ENCODE results near the gene IREB2. TPM values are rescaled to one million over a fixed set of nuclear protein-coding genes. Genes with fewer than 3 reads are reported as not detected.
"Not testable (repeated sequence)": the region's sequence is repeated elsewhere in the genome, so short reads cannot be mapped to it uniquely, and the experiment has no call there.

IREB2 gene
- polyA plus RNA-seq, 1 donor = 36.8 TPM

- DNase-seq = no peak
Measured at GRCh38 chr15:78492872-78493271, 54.9 kb downstream of the IREB2 start.

- no peak for DNase-seq
Measured at GRCh38 chr15:78501857-78502256, 63.8 kb downstream of the IREB2 start.

- DNase-seq = no peak
Measured at GRCh38 chr15:78502641-78503040, 64.6 kb downstream of the IREB2 start.

- peak; percentile 94 for DNase-seq
Measured at GRCh38 chr15:78506971-78507830, 69.2 kb downstream of the IREB2 start, which contains the start of gene HYKK. HYKK (plus strand) TSS chr15:78507577; CDS start chr15:78513089, 5,512 bp downstream.

GRCh38 chr15:78507831-78508160 is 69.8 kb downstream of the IREB2 start:
- DNase-seq = no peak

- no peak for DNase-seq
Measured at GRCh38 chr15:78508272-78508671, 70.3 kb downstream of the IREB2 start.

GRCh38 chr15:78509726-78510312 is 71.8 kb downstream of the IREB2 start:
- DNase-seq = no peak

- not testable (repeated sequence) for DNase-seq
Measured at GRCh38 chr15:78520035-78520434, 82.0 kb downstream of the IREB2 start.

- DNase-seq = no peak
Measured at GRCh38 chr15:78524230-78524629, 86.2 kb downstream of the IREB2 start.

- no peak for DNase-seq
Measured at GRCh38 chr15:78527325-78527724, 89.3 kb downstream of the IREB2 start.

- no peak for DNase-seq
Measured at GRCh38 chr15:78533331-78533730, 95.3 kb downstream of the IREB2 start.

GRCh38 chr15:78536134-78536533 is 98.1 kb downstream of the IREB2 start:
- no peak for DNase-seq

GRCh38 chr15:78537266-78537905 is 99.4 kb downstream of the IREB2 start:
- DNase-seq = peak; percentile 45

GRCh38 chr15:78538358-78538757 is 100.3 kb downstream of the IREB2 start:
- no peak for DNase-seq

- not testable (repeated sequence) for DNase-seq
Measured at GRCh38 chr15:78539464-78540140, 101.6 kb downstream of the IREB2 start.

GRCh38 chr15:78540141-78540870 is 102.3 kb downstream of the IREB2 start, which contains the start of gene PSMA4:
PSMA4 (plus strand) TSS chr15:78540444; CDS start chr15:78541928, 1,484 bp downstream.
- peak; percentile 94 for DNase-seq

- DNase-seq = no peak
Measured at GRCh38 chr15:78540871-78541743, 103.1 kb downstream of the IREB2 start.

GRCh38 chr15:78541744-78542034 is 103.7 kb downstream of the IREB2 start:
- DNase-seq = no peak

GRCh38 chr15:78542647-78543046 is 104.6 kb downstream of the IREB2 start:
- DNase-seq = no peak

- no peak for DNase-seq
Measured at GRCh38 chr15:78550194-78550593, 112.2 kb downstream of the IREB2 start.

- no peak for DNase-seq
Measured at GRCh38 chr15:78550815-78551214, 112.8 kb downstream of the IREB2 start.

All from hindlimb muscle (tissue), 1 donor.